Hepatocyte (in vitro differentiated cells): ENCODE results near the gene ITGA4.

Source experiments
- EZH2phosphoT487 ChIP-seq: fragments of 200-600 bp; sonication (generic); IDR thresholded peaks from one replicate; pipeline ENCODE4 v1.6.1; 2018; ENCODE audit warnings: antibody characterized with exemption, mild to moderate bottlenecking, low read depth, moderate library complexity; ENCODE audit not compliant: unreplicated experiment, severe bottlenecking
- TF ChIP-seq, protein P1 (sequence below): fragments of 200-600 bp; sonication (generic); IDR thresholded peaks from 2 replicates; pipeline ENCODE4 v1.5.1; 2016; ENCODE audit warnings: antibody characterized with exemption, mild to moderate bottlenecking; ENCODE audit not compliant: poor library complexity

DNA sequence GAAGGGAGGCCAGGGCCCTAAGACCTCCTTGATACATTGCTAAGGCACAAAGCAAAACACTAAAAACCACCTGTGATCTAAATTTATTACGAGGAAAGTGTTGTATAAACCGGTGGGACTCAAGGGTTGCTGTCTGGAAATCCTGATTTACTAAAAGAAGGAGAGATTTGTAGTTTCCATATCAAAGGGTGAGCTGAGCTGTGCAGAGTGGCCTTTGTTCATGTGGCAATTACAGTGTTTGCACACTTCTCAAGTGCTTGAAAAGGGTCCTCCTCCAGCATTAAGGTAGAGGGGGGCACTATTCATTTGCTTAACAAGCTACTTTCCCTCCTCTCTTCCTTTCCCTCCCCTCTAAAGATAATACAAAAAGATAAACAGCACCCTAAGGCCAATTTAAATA is 30.5 kb upstream of the ITGA4 start:
- no peak for TF ChIP-seq EZH2phosphoT487
- TF ChIP-seq, protein P1, sequence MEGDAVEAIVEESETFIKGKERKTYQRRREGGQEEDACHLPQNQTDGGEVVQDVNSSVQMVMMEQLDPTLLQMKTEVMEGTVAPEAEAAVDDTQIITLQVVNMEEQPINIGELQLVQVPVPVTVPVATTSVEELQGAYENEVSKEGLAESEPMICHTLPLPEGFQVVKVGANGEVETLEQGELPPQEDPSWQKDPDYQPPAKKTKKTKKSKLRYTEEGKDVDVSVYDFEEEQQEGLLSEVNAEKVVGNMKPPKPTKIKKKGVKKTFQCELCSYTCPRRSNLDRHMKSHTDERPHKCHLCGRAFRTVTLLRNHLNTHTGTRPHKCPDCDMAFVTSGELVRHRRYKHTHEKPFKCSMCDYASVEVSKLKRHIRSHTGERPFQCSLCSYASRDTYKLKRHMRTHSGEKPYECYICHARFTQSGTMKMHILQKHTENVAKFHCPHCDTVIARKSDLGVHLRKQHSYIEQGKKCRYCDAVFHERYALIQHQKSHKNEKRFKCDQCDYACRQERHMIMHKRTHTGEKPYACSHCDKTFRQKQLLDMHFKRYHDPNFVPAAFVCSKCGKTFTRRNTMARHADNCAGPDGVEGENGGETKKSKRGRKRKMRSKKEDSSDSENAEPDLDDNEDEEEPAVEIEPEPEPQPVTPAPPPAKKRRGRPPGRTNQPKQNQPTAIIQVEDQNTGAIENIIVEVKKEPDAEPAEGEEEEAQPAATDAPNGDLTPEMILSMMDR = no peak
